GM12873 (cell line): ENCODE data around the gene TMEM80.

Experiments
- TF ChIP-seq, protein P1 (sequence below): IDR thresholded peaks from 2 replicates; pipeline ENCODE4 v1.5.1; 2012; ENCODE audit warnings: low read depth, mild to moderate bottlenecking, moderate library complexity, low read length, control low read depth; ENCODE audit not compliant: insufficient read depth; ENCODE audit errors: missing control alignments

The TMEM80 gene

DNA sequence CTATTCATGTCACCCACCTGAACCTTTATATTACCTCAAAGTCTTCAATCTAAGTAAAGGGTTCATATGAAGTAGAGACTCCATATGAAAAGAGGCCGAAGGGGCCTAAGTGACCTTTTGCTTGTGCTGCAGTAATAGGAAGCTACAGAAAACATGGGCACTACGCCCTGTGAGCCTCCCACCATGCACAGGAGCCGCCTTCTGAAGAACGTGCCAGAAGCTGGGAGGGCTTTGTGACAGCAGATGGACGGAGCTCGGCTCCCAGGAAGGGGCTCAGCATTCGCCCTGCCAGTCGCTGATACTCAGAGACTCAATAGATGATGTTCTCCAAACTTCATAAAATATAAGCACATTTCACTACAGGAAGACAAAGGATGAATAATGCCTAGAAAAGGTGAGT lies 21.8 kb upstream of the TMEM80 start:
- TF ChIP-seq, protein P1, sequence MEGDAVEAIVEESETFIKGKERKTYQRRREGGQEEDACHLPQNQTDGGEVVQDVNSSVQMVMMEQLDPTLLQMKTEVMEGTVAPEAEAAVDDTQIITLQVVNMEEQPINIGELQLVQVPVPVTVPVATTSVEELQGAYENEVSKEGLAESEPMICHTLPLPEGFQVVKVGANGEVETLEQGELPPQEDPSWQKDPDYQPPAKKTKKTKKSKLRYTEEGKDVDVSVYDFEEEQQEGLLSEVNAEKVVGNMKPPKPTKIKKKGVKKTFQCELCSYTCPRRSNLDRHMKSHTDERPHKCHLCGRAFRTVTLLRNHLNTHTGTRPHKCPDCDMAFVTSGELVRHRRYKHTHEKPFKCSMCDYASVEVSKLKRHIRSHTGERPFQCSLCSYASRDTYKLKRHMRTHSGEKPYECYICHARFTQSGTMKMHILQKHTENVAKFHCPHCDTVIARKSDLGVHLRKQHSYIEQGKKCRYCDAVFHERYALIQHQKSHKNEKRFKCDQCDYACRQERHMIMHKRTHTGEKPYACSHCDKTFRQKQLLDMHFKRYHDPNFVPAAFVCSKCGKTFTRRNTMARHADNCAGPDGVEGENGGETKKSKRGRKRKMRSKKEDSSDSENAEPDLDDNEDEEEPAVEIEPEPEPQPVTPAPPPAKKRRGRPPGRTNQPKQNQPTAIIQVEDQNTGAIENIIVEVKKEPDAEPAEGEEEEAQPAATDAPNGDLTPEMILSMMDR = no peak

DNA sequence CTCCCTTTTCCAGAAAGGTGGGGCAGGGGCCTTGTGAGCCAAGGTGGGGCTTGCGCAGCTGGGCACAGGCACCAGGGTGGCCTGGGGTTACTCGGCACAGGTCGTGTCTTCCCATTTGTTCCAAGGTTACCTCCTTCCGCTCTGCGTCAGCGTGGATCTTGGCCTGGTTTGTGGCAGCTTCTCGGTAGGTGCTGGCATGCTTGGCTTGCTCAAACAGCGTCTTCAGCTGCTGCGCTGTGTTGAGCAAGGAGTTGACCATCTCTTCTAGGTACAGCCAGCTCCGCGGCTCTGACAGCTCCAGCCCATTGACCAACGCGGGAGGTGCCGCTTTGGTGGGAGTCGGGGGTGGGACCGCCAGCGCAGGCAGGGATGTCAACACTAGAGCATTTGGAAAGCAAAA lies 21.2 kb upstream of the TMEM80 start:
- TF ChIP-seq, protein P1 = no peak

DNA sequence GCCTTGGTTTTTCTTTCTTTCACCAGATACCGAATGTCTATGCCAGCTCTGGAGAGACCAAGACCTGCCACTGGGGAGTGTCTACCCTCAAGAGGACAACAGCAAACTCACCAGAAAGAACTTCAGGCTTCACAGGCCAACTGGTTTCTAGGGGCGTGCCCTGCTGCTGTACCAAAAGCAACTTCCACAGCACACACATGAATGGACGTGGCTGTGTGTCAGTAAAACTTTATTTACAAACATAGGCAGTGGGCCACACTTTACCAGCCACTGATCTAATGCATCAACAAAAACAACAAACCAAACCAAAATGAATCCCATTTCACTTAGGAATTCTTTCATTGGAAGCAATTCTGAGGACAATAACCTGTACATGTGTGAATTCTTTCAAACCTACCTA lies 17.3 kb upstream of the TMEM80 start:
- TF ChIP-seq, protein P1 = no peak

DNA sequence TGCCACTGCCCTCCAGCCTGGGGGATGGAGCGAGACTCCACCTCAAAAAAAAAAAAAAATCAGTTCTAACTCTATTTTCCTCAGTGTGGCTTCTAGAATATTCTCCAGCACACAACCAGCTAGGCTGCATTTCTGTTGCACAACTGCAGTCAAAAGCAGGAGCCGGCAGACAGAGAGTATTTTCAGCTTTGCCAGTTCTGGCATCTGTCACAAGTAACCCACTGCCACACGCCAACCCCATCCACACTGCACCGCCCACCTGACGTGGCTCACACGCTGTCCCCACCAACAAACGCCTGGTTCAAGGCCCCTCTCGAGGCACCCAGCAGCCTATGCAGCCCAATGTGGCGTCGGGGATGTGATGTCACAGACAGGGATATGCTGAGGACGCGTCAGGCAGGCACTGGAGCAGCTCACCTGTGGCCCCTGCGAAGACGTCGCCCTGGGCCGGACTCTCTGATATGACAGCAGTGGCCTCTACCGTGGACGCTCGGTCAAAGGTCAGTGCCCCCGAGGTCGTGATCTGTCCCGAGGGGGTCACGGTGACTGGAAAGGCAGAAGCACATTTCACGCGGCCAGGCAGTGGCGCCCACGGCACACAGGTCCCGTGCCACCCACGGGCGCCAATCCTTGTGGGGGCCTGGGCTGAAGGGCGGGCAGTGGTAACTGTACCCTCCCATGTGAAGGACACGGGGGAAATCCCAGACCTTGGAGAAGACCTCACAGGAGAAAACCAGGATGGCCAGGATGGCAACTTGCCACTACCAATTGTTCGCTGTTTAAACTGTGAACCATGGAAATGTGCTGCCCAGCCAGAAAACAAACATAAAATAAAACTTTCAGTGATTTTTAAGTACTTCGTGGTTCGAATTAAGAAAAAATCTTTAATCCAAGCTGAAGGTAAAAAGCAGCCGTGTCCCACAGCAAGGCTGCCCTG lies 16.1 kb upstream of the TMEM80 start:
- TF ChIP-seq, protein P1 = no peak

DNA sequence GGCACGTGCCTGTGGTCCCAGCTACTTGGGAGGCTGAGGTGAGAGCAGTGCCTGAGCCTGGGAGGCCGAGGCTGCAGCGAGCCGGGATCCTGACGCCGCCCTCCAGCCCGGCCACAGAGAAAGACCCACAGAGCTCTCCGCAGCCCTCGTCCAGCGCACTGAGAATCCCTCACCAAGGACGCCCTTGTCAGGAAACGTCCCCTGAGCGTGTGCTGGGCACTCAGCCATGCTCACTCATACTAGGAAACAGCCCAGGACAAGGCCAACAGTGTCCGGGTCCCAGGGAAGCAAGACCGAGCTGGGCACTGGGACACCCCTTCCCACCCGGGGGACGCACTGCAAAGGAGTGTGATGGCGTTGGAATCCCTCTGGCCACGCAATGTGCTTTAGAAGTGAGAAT lies 15.1 kb upstream of the TMEM80 start:
- TF ChIP-seq, protein P1 = no peak

DNA sequence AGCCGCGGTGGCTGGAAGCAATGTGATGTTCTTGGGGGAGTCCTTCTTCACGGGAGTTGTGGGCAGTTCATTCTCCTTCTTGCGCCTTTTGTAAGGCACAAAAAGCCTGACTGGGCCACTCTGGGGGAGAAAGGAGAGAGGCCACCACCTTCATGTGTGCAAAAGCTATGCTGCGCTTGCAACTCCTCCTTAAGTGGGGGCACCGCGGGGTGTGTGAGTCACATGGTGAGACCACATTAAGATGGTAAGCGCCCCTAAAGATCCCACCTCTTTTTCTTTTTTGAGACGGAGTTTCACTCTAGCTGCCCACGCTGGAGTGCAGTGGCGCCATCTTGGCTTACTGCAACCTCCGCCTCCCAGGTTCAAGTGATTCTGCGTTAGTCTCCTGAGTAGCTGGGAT lies 14.6 kb upstream of the TMEM80 start:
- TF ChIP-seq, protein P1 = no peak

DNA sequence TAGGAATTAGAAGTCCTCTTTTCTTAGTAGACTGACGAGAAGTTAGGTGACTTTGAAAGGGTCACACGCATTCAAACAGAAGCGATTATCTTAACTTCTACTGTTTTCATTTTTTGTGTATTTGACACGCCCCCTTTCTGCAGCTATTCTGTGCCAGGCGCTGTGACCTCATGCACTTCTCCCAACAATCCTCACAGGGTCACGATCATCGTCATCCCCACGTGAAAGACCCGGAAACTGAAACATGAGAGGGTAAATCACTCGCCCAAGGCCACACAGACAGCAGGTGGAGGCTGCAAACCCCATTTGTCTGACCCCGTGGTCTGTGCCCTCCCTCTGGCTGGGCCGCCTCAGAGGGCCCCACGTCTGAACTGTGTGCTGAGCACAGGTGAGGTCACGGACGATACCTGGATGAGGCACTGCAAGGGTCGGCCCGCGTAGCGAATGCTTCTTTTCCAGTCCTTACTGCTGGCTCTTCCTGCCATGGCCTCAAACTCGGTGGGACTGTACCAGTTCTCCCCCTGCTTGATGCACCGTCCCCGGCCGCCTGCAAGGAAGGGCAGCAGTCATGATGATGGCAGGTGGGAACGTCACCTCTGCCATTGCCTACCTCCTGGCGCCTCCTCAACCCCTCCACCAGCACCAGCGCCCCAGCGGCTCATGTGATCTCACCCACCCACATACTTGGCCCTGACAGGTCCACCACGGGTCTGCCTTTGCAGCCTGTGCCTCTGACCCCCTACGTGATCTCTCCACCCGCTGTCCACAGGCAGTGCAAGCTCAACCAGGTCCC lies 9.0 kb upstream of the TMEM80 start:
- TF ChIP-seq, protein P1 = no peak
